Activated CD8-positive, alpha-beta memory T cell treated with anti-CD3 and anti-CD28 coated beads, Interleukin-2, amount 50 U/mL, for 24 hours (primary cell): ENCODE data around the gene MTA3.
"Not testable (repeated sequence)": the region's sequence is repeated elsewhere in the genome, so short reads cannot be mapped to it uniquely, and the experiment has no call there.

Experiments
- DNase-seq: peaks from one replicate; pipeline ENCODE4 v3.0.0-alpha.2; 2020; ENCODE audit errors: extremely low read depth

Gene MTA3

DNA sequence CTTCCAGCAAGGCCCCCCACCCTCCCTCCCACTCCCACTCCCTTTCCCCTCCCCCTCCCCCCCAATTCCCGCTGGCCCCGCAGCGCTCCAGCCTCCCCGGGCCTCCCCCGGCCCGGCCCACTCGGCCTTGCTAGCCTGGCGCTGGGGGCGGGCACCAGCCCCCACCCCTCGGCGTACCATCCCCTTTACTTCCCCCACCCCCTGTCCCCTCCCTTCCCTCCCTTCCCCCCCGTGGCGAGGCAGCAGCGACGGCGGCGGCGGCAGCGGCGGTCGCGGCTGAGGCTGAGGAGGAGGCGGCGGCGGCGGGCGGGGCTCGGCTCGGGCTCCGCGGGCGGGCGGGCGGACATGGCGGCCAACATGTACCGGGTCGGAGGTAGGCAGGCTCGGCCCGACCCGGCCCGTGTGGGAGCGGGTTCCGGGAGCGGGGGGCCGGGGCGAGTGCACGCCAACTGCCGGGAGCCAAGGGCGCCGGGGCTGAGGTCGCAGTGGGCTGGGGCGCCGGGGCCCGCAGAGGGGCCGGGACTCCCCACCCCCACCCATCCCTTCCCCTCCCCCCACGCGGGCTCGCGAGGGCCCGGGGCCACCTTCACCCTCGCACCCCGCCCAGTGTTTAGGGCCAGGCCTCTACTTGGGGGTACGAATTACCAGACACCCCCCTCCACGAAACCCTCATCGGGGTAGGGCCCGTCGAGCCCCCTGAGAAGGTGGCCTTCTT, at the start of gene MTA3:
Gene MTA3, plus strand, starts transcription at position 232 of the 715 bp plus-strand sequence. Its CDS starts 114 bp downstream, at position 346.
- peak; percentile 12 for DNase-seq

DNA sequence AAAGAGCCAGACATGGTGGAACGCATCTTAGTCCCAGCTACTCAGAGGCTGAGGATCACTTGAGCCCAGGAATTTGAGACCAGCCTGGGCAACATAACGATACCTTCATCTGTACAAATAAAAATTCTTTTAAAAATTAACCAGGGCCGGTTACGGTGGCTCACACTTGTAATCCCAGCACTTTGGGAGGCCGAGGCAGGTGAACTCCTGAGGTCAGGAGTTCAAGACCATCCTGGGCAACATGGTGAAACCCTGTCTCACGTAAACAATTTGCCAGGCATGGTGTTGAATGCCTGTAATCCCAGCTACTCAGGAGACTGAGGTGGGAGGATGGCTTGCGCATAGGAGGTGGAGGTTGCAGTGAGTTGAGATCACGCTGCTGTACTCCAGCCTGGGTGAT, 48.8 kb upstream of the MTA3 start:
- no peak for DNase-seq

DNA sequence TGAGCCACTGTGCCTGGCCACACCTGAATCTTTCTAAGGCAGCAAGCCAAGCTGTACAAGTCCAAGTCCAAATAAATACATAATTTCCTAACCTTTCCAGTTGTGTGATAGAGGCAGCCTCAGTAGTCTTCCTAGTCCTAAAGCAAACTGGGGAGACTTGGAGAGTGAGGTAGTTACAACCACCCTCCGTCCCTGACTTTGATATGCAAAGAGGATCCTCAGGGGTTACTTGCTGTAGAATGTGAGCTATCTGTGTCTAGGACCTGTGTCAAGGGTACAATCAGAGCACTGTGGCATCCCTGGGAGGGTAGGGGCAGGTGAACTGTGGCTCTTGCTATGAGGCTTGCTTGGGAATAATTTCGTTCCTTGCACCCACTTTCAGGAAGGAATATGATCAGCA, 46.4 kb upstream of the MTA3 start:
- DNase-seq = no peak

GRCh38 chr2:42523341-42523740, 45.1 kb upstream of the MTA3 start:
- no peak for DNase-seq

DNA sequence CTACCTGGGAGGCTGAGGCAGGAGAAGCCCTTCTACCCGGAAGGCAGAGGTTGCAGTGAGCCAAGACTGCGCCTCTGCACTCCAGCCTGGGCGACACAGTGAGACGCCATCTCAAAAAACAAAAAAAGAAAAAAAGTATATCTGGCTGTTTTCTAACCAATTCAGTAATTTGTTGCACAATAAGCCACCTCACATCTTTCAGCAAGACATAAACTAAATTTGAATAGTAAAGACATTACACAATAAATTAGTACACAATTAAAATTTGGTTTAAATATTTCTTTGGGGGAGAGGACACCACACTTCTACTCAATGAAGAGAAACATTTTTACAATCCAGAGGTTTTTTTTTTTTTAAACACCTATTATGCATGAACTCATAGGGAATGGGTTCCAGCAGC, 36.0 kb upstream of the MTA3 start:
- no peak for DNase-seq

GRCh38 chr2:42537493-42537892, 30.9 kb upstream of the MTA3 start:
- DNase-seq = no peak

DNA sequence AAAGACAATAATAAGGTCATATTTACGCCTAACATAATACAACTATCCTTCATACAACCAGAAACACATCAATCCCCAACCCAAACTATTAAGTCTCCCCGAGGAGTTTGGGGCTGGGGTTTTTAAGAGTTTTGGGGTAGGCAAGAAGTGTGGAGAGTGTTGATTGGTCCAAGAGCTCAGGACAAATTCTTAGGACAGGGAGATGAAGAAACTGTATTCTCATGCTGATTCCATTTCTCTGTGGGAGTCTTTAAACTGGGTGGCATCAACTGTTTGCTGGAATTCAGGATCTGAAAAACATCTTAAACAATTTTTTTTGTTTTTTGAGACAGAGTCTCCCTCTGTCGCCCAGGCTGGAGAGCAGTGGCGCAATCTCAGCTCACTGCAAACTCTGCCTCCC, 25.6 kb upstream of the MTA3 start:
- DNase-seq = no peak

- DNase-seq = no peak
Measured at GRCh38 chr2:42545023-42545721, 23.3 kb upstream of the MTA3 start.

GRCh38 chr2:42545841-42546390, 22.5 kb upstream of the MTA3 start:
- DNase-seq = no peak

- no peak for DNase-seq
Measured at GRCh38 chr2:42547014-42547413, 21.4 kb upstream of the MTA3 start.

DNA sequence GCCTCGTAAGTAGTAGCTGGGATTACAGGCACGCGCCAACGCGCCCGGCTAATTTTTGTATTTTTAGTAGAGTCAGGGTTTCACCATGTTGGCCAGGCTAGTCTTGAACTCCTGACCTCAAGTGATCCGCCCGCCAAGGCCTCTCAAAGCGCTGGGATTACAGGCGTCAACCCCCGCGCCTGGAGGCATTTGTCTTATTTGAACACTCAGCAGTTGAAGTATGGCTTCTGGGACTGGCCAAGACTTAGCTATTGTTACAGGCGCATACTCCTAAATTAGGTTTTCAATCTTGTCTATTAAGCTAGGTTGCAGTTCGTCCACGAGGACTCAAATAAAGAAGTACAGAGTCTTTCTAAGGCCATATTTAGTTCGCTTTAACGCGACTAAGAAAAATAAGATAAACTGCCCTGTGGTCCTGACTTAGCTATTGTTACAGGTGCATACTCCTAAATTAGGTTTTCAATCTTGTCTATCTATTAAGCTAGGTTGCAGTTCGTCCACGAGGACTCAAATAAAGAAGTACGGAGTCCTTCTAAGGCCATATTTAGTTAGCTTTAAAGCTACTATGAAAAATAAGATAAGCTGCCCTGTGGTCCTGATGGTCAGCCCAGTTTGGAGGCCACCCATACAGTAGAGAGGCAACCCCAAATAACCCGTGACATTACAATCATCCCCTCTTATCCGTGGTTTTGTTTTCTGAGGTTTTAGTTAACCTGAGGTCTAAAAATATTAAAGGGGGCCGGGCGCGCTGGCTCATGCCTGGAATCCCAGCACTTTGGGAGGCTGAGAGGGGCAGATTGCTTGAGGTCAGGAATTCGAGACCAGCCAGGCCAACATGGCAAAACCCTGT, 20.8 kb upstream of the MTA3 start:
- DNase-seq = no peak

DNA sequence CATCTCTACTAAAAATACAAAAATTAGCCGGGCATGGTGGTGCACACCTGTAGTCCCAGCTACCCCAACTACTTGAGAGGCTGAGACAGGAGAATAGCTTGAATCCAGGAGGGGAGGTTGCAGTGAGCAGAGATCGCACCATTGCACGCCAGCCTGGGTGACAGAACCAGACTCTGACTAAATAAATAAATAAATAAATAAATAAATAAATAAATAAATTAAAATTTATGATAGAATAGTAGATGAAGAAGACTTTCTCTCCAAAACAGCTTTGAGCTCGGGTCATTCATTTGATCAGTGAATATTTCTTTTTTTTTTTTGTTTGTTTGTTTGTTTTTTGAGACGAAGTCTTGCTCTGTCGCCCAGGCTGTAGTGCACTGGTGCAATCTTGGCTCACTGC, 17.6 kb upstream of the MTA3 start:
- no peak for DNase-seq

GRCh38 chr2:42554392-42554791, 14.0 kb upstream of the MTA3 start:
- no peak for DNase-seq

DNA sequence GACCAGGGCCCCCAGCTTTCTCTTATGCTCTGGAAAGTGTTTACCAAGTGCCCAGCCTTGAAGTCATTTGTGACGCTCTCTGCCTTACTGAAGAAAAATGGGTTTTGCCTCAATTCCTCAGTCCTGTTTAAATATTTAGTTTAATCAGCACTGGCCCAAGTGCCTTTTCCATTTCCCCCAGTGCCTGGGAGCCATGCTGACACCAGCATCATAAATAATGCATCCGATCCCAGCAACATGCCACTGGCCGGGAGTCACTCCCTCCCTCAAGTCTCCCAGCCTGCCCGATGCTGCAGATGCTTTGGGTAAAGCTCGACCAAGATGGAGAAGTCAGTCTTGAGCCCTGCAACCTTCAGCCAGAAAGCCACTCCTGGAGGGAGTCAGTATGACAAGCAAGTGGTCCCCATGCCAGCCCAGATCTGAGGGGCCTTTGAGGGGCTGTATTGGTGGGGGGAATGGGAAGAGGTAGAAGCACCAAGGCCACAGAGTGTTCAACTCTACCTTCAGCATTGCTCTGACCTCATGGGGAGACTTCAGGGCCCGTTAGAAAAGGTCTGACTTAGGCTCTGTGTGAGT, 12.0 kb upstream of the MTA3 start:
- no peak for DNase-seq

DNA sequence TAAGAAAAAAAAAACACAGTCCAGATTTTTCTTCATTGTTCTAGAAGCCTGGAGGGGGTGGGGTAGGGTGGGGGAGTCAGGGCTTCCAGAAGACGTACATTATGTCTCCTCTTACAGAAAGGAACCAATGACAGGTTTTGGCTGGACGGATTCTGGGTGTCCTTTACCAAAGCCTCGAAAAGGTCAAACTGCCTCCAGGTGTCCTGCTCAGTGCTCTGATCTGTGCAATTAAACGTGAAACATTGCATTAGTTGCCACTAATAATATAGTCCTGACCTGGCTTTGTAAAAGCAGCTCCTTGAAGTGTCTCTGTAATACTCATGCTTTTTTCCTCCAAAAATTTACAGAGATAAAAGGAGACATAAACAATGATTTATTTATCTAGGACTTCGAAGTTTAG, 11.1 kb upstream of the MTA3 start:
- DNase-seq = no peak

- DNase-seq = no peak
Measured at GRCh38 chr2:42558827-42559226, 9.6 kb upstream of the MTA3 start.

- not testable (repeated sequence) for DNase-seq
Measured at GRCh38 chr2:42560133-42560532, 8.3 kb upstream of the MTA3 start.

DNA sequence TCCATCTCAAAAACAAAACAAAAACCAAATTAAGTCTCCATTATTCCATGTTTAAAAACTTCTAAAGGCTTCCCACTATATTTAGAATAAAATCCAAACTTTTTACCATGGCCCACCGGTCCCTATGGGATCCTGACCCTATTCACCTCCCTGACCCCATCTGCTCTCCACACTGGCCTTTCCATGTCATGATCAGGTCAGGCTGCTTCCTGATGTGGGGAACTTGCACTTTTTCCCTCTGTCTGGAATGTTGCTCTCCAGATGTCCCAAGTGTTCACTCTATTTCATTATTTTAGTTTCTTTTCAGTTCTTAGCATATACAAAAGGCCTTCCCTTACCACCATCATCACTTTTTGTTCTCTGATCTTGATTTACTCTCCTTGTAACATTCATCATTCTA, 7.5 kb upstream of the MTA3 start:
- no peak for DNase-seq

DNA sequence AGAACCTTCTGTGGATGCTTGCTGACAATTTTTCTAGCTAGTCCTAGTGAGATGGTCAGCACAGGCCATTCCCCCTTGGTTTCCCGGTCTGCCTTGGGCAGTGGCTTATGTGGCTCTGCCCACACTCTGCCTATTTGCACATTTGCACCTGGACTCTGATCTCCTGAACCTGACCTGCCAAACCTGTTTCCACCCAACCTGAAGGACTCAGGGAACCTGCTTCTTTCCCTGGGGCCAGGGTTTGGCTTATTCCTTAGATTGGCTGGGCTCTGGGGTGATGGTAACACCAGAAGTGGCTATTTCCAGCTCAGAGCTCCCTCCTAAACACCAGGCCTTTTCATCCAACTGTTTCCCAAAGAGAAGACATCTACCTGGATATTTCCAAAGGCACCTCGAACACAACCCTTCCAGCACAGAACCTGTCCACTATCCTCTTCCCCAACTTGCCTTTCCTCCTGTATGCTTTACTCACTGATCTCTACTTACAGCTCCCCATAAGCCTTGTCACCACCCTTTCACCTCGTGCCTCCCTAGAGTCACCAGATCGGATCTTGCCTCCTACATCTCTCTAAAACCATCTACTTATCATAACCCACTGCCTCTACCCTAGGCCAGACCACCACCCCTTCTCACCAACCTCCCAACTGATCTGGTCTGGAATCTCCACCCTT, 5.8 kb upstream of the MTA3 start:
- DNase-seq = no peak

DNA sequence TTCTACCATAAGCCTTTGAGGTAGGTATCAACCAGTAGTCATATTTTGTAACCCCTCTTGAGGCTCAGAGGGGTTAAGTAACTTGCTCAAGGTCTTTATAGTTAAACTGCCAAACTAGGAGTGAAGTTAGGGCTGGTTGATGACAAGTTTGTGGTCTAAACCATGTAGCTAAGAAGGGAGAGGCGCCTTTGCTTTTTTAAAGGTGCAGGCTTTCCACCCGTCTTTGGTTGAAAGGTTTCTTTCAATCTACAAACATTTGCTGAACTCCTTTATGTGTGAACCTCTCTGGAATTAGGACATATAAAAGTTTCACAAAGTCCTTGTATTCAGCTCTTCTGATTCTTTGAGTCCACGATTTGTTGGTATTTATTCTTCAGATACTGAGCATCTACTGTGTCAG, 2.4 kb upstream of the MTA3 start:
- DNase-seq = no peak

- no peak for DNase-seq
Measured at GRCh38 chr2:42566837-42567321, 1.6 kb upstream of the MTA3 start.
